Activated naive CD4-positive, alpha-beta T cell treated with anti-CD3 and anti-CD28 coated beads, Interleukin-2, amount 50 U/mL, for 24 hours (primary cell): ENCODE measurements around the gene MTF1.
A peak's percentile ranks its signal among the peaks of the same experiment; 100 is the strongest.

Experiments used
- H3K27ac Mint-ChIP-seq: one replicate; pipeline ENCODE4 v1.8.0; 2021; ENCODE audit warnings: mild to moderate bottlenecking, mixed read lengths
- H3K27me3 Mint-ChIP-seq: one replicate; pipeline ENCODE4 v1.8.0; 2021; ENCODE audit warnings: mixed read lengths
- H3K36me3 Mint-ChIP-seq: one replicate; pipeline ENCODE4 v1.8.0; 2021; ENCODE audit warnings: mixed read lengths
- H3K4me1 Mint-ChIP-seq: one replicate; pipeline ENCODE4 v1.8.0; 2021; ENCODE audit warnings: mixed read lengths
- H3K4me3 Mint-ChIP-seq: one replicate; pipeline ENCODE4 v1.8.0; 2021; ENCODE audit warnings: mild to moderate bottlenecking, mixed read lengths
- H3K9me3 Mint-ChIP-seq: one replicate; pipeline ENCODE4 v1.8.0; 2021; ENCODE audit warnings: mixed read lengths

Gene MTF1

GRCh38 chr1:37884145-37884544 is 24.8 kb upstream of the MTF1 start:
- H3K4me1 Mint-ChIP-seq = peaks cover 28% of the 10 kb centered on the region
- no peak overlapping the region for H3K4me3 Mint-ChIP-seq
- no peaks in the 10 kb centered on the region for H3K27me3 Mint-ChIP-seq
- peaks cover 19% of the 10 kb centered on the region for H3K36me3 Mint-ChIP-seq
- H3K27ac Mint-ChIP-seq = peak overlapping the region; percentile 89
- no peaks in the 10 kb centered on the region for H3K9me3 Mint-ChIP-seq

DNA sequence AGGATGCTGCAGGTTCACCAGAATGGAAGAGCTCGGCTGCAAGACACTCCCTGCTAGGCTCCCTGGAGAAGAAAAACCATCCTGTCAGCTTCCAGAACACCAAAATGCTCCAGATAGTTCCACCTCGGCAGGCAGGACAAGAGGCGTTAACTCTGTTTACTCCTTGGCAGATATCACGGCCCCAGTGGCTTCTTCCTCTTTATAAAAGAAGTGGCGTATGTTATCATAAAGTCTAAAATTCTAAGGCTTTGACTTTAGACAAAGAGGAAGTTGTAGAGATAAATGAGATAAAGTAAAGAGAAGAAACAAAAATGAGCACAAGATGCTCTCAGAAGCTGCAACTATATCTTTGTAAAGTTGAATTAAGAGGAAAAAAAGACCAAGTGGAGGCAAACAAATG is 24.3 kb upstream of the MTF1 start:
- Mint-ChIP-seq H3K9me3 (no peaks in the 10 kb centered on the region), H3K27me3 (no peaks in the 10 kb centered on the region), H3K4me1 (peaks cover 28% of the 10 kb centered on the region), H3K27ac (peak overlapping the region; percentile 82), H3K4me3 (peak overlapping the region; percentile 70), H3K36me3 (peaks cover 19% of the 10 kb centered on the region)

DNA sequence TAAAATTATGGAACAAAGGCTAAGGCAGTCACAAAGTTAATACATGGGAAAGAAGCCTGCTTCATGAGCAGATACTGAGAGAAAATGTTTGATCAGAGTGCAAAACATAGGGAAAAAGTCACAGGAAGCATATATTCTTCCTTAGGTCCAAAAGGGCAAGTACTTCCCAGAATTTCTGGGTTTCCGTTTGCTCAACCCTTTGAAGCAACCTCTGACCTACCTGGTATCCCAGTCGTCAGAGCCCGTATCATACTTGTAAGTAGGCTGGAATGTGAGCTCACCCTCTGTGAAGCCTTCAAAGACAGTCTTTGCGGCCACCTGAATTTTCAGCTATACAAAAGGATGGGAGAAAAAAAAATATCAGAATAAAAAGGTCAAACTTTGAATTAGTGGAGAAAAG is 20.5 kb upstream of the MTF1 start:
- no peak overlapping the region for H3K4me3 Mint-ChIP-seq
- H3K9me3 Mint-ChIP-seq = no peaks in the 10 kb centered on the region
- peaks cover 28% of the 10 kb centered on the region for H3K4me1 Mint-ChIP-seq
- H3K36me3 Mint-ChIP-seq = peaks cover 11% of the 10 kb centered on the region
- H3K27me3 Mint-ChIP-seq = no peaks in the 10 kb centered on the region
- H3K27ac Mint-ChIP-seq = no peak overlapping the region

GRCh38 chr1:37878071-37878470 is 18.7 kb upstream of the MTF1 start:
- Mint-ChIP-seq H3K27ac (no peak overlapping the region), H3K9me3 (no peaks in the 10 kb centered on the region), H3K36me3 (peaks cover 17% of the 10 kb centered on the region), H3K4me1 (peaks cover 14% of the 10 kb centered on the region), H3K4me3 (no peak overlapping the region), H3K27me3 (no peaks in the 10 kb centered on the region)

DNA sequence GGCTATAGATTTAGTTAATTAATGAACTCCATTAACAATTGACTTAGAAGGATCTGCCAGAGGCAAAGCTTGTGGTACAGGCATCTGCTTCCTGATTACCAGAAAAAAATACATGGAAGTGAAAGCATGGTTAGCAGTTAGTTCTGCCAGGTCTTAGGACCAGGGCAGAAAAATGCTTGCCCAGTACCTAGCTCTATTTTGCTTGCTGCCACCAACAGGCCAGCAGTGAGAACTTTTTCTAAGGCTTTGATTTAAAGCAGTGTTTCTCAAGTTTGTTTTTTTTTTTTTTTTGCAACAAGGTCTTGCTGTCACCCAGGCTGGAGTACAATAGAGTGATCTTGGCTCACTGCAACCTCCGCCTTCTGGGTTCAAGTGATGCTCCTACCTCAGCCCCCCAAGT is 16.4 kb upstream of the MTF1 start:
- H3K27ac Mint-ChIP-seq = no peak overlapping the region
- peaks cover 13% of the 10 kb centered on the region for H3K36me3 Mint-ChIP-seq
- H3K4me1 Mint-ChIP-seq = no peaks in the 10 kb centered on the region
- no peak overlapping the region for H3K4me3 Mint-ChIP-seq
- no peaks in the 10 kb centered on the region for H3K9me3 Mint-ChIP-seq
- no peaks in the 10 kb centered on the region for H3K27me3 Mint-ChIP-seq

GRCh38 chr1:37872692-37873091 is 13.3 kb upstream of the MTF1 start:
- peak overlapping the region; percentile 59 for H3K27ac Mint-ChIP-seq
- no peaks in the 10 kb centered on the region for H3K4me1 Mint-ChIP-seq
- peaks cover 14% of the 10 kb centered on the region for H3K36me3 Mint-ChIP-seq
- no peak overlapping the region for H3K4me3 Mint-ChIP-seq
- H3K9me3 Mint-ChIP-seq = no peaks in the 10 kb centered on the region
- no peaks in the 10 kb centered on the region for H3K27me3 Mint-ChIP-seq

GRCh38 chr1:37868466-37868865 is 9.1 kb upstream of the MTF1 start:
- H3K4me3 Mint-ChIP-seq = no peak overlapping the region
- H3K4me1 Mint-ChIP-seq = peaks cover 6% of the 10 kb centered on the region
- H3K9me3 Mint-ChIP-seq = no peaks in the 10 kb centered on the region
- H3K36me3 Mint-ChIP-seq = peaks cover 13% of the 10 kb centered on the region
- no peak overlapping the region for H3K27ac Mint-ChIP-seq
- no peaks in the 10 kb centered on the region for H3K27me3 Mint-ChIP-seq

GRCh38 chr1:37867784-37868183 is 8.4 kb upstream of the MTF1 start:
- H3K36me3 Mint-ChIP-seq = peaks cover 9% of the 10 kb centered on the region
- no peak overlapping the region for H3K27ac Mint-ChIP-seq
- no peak overlapping the region for H3K4me3 Mint-ChIP-seq
- H3K9me3 Mint-ChIP-seq = no peaks in the 10 kb centered on the region
- H3K27me3 Mint-ChIP-seq = no peaks in the 10 kb centered on the region
- H3K4me1 Mint-ChIP-seq = peaks cover 6% of the 10 kb centered on the region

DNA sequence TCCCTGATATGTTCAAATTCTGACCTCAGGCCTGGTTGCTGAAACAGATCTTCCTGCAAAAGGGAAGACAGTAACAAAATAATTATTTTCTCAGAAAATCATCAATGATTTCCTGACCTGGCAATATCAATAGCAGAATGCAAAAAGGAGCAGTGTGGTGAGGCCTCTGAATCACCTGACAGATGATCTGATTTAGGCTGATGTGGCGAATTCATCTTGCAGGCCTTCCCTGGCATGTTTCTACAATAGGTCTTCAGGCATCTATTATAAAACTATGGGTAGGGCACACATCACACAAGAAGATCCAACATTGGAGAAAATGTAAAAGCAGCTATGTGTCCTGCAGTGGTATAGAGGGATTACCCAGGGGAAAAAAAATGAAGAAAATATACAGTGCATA is 7.1 kb upstream of the MTF1 start:
- Mint-ChIP-seq H3K36me3 (peaks cover 9% of the 10 kb centered on the region), H3K27me3 (no peaks in the 10 kb centered on the region), H3K4me3 (no peak overlapping the region), H3K9me3 (no peaks in the 10 kb centered on the region), H3K27ac (peak overlapping the region; percentile 84), H3K4me1 (peaks cover 6% of the 10 kb centered on the region)

GRCh38 chr1:37865348-37866120 is 6.1 kb upstream of the MTF1 start:
- peaks cover 9% of the 10 kb centered on the region for H3K36me3 Mint-ChIP-seq
- no peaks in the 10 kb centered on the region for H3K27me3 Mint-ChIP-seq
- H3K27ac Mint-ChIP-seq = peak overlapping the region; percentile 92
- H3K9me3 Mint-ChIP-seq = no peaks in the 10 kb centered on the region
- no peak overlapping the region for H3K4me3 Mint-ChIP-seq
- peaks cover 6% of the 10 kb centered on the region for H3K4me1 Mint-ChIP-seq

- Mint-ChIP-seq H3K27ac (peak overlapping the region; percentile 35), H3K4me3 (no peak overlapping the region), H3K27me3 (no peaks in the 10 kb centered on the region), H3K4me1 (peaks cover 23% of the 10 kb centered on the region), H3K36me3 (peaks cover 9% of the 10 kb centered on the region), H3K9me3 (no peaks in the 10 kb centered on the region)
Measured at GRCh38 chr1:37862330-37862729, 2.9 kb upstream of the MTF1 start.

GRCh38 chr1:37861151-37861550 is 1.8 kb upstream of the MTF1 start:
- Mint-ChIP-seq H3K4me3 (no peak overlapping the region), H3K9me3 (no peaks in the 10 kb centered on the region)

GRCh38 chr1:37860346-37860666 is 914 bp upstream of the MTF1 start:
- Mint-ChIP-seq H3K36me3 (peaks cover 8% of the 10 kb centered on the region), H3K27ac (peak overlapping the region; percentile 98), H3K9me3 (no peaks in the 10 kb centered on the region), H3K4me3 (peak overlapping the region; percentile 97), H3K4me1 (peaks cover 31% of the 10 kb centered on the region), H3K27me3 (no peaks in the 10 kb centered on the region)

More at GRCh38 chr1:37861151-37861550, 1.8 kb upstream of the MTF1 start:
- Mint-ChIP-seq H3K27me3 (no peaks in the 10 kb centered on the region), H3K4me1 (peaks cover 32% of the 10 kb centered on the region), H3K36me3 (peaks cover 9% of the 10 kb centered on the region), H3K27ac (peak overlapping the region; percentile 30)

DNA sequence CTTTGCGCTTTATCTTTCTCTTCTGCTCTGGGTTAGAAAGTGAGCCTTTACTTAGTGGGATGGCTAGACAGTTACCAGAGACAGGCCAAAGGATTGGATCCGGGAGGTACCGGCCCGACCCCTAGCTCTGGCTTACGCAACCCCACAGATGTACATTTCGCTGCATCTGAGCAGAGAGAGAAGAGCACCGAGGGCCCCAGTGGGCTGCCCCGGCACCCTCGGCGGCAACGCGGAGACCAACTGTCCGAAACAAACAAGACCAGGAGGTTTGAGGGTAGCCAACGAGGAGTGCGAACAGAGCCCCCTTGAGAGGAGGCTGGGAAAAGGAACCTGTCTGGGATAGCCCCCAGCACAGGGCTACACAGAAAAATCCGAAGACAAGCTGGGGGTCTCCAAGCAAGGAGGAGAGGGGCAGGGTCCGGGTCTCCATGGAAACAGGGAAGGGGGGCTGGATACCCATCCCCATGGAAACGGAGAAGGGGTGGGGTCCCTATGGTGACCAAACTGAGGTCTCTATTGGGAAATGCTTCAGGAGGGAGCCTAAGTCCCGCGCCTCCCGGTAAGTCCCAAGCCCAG is 373 bp downstream of the MTF1 start:
- Mint-ChIP-seq H3K36me3 (peaks cover 12% of the 10 kb centered on the region), H3K9me3 (no peaks in the 10 kb centered on the region), H3K4me1 (peaks cover 40% of the 10 kb centered on the region), H3K4me3 (peak overlapping the region; percentile 97), H3K27me3 (no peaks in the 10 kb centered on the region), H3K27ac (peak overlapping the region; percentile 98)

GRCh38 chr1:37854406-37854805 is 5.0 kb downstream of the MTF1 start:
- no peak overlapping the region for H3K4me3 Mint-ChIP-seq
- H3K27ac Mint-ChIP-seq = no peak overlapping the region
- H3K9me3 Mint-ChIP-seq = no peaks in the 10 kb centered on the region
- no peaks in the 10 kb centered on the region for H3K27me3 Mint-ChIP-seq
- peaks cover 14% of the 10 kb centered on the region for H3K36me3 Mint-ChIP-seq
- H3K4me1 Mint-ChIP-seq = peaks cover 50% of the 10 kb centered on the region

- H3K9me3 Mint-ChIP-seq = no peaks in the 10 kb centered on the region
- H3K4me3 Mint-ChIP-seq = peak overlapping the region; percentile 12
- peaks cover 14% of the 10 kb centered on the region for H3K36me3 Mint-ChIP-seq
- no peak overlapping the region for H3K27ac Mint-ChIP-seq
- H3K27me3 Mint-ChIP-seq = no peaks in the 10 kb centered on the region
- peaks cover 53% of the 10 kb centered on the region for H3K4me1 Mint-ChIP-seq
Measured at GRCh38 chr1:37853157-37853556, 6.2 kb downstream of the MTF1 start.
